HFFc6 (cell line): ENCODE measurements around the gene PDE6C. TPM values are rescaled to one million over a fixed set of nuclear protein-coding genes. Genes with fewer than 3 reads are reported as not detected.

Experiments used
- DNase-seq: peaks from one replicate; pipeline ENCODE4 v3.0.0-alpha.2; 2018
- H3K27ac Mint-ChIP-seq: 2 replicates; pipeline ENCODE4 v1.8.0; 2020; ENCODE audit warnings: mild to moderate bottlenecking, mixed read lengths
- H3K27me3 Mint-ChIP-seq: 2 replicates; pipeline ENCODE4 v1.8.0; 2021; ENCODE audit warnings: mild to moderate bottlenecking, moderate library complexity, mixed read lengths; ENCODE audit not compliant: insufficient read depth
- H3K36me3 Mint-ChIP-seq: 2 replicates; pipeline ENCODE4 v1.8.0; 2021; ENCODE audit warnings: low read depth, mixed read lengths
- H3K4me1 Mint-ChIP-seq: 2 replicates; pipeline ENCODE4 v1.8.0; 2020; ENCODE audit warnings: low read depth, mixed read lengths
- H3K4me3 Mint-ChIP-seq: 2 replicates; pipeline ENCODE4 v1.8.0; 2020; ENCODE audit warnings: mild to moderate bottlenecking, moderate library complexity, mixed read lengths
- H3K9me3 Mint-ChIP-seq: 2 replicates; pipeline ENCODE4 v1.8.0; 2020; ENCODE audit warnings: mild to moderate bottlenecking, mixed read lengths
- total RNA-seq, 6 experiments: library from RNA; stranded (reverse); fragmentation: NEBNext Ultra II Directional; extraction: Animal tissue kit (Norgen Biotek cat#: 25700); gene quantifications; 2 replicates in 1 of 6; 3 replicates in 5 of 6; pipeline ENCODE4 v1.2.3, GENCODE V29; 2021
- TF ChIP-seq, protein P1 (sequence below): fragments of 200-600 bp; sonication (generic); IDR thresholded peaks from 2 replicates; pipeline ENCODE4 v1.5.0; 2021; ENCODE audit warnings: antibody characterized with exemption, mild to moderate bottlenecking

Gene PDE6C
- total RNA-seq, 6 experiments from 2014 or later: not detected

DNA sequence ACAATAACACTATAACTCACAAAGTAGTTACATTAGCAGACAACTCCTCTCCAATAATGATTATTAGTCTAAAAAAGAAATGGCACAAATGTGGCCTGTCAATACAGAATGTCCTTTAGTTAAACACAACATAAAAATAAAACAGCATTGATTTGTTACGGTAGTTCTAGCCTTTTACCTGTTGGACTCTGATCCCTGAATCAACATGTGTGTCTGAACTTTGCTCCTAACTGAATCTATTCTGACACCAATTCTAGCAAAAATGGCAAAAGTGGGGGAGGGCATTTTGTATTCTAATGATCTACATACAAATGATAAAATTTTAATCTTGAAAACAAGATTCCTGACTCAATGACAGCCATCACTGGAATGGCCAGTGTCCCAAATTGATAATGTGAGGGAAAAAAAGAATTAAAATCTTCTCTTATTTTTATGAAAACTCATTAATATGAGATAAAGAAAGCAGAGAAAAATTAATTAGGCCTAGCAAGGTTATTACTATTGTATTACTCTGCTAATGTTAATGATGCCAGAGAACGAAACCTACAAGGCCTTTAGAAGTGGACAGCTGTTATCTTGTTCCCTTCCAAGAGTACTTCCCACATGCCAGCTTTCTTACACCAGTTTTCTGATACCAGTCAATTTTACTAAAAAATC is 59.8 kb downstream of the PDE6C start:
- no peak overlapping the region for H3K4me3 Mint-ChIP-seq
- 0 out of 2 replicates have a peak, but pooled peaks cover 4% of the 10 kb centered on the region for H3K36me3 Mint-ChIP-seq
- TF ChIP-seq, protein P1, sequence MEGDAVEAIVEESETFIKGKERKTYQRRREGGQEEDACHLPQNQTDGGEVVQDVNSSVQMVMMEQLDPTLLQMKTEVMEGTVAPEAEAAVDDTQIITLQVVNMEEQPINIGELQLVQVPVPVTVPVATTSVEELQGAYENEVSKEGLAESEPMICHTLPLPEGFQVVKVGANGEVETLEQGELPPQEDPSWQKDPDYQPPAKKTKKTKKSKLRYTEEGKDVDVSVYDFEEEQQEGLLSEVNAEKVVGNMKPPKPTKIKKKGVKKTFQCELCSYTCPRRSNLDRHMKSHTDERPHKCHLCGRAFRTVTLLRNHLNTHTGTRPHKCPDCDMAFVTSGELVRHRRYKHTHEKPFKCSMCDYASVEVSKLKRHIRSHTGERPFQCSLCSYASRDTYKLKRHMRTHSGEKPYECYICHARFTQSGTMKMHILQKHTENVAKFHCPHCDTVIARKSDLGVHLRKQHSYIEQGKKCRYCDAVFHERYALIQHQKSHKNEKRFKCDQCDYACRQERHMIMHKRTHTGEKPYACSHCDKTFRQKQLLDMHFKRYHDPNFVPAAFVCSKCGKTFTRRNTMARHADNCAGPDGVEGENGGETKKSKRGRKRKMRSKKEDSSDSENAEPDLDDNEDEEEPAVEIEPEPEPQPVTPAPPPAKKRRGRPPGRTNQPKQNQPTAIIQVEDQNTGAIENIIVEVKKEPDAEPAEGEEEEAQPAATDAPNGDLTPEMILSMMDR: no peak
- no peak for DNase-seq
- no peak overlapping the region for H3K27ac Mint-ChIP-seq
- no peaks in the 10 kb centered on the region for H3K4me1 Mint-ChIP-seq
- H3K27me3 Mint-ChIP-seq: no peaks in the 10 kb centered on the region
- no peaks in the 10 kb centered on the region for H3K9me3 Mint-ChIP-seq

DNA sequence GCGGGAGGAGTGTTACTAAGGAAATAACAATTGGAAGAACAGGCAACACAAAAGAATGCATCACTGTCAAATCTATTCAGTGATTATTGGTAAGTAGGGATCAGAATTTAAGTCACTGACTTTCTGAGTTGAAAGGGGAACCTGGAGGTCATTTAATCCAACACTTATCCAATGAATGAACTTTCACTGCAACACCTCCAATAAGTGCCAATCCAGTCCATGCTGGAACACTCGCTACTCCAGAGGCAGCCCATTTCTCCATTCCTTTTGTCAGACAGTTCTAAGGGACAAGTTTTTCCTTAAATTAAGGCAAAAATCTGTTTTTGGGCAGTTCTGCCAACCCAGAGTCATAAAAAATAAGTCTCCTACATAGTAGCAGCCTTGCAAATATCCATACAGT is 60.6 kb downstream of the PDE6C start:
- no peak overlapping the region for H3K4me3 Mint-ChIP-seq
- TF ChIP-seq, protein P1: no peak
- no peaks in the 10 kb centered on the region for H3K27me3 Mint-ChIP-seq
- no peak for DNase-seq
- 0 out of 2 replicates have a peak, but pooled peaks cover 4% of the 10 kb centered on the region for H3K36me3 Mint-ChIP-seq
- H3K9me3 Mint-ChIP-seq: no peaks in the 10 kb centered on the region
- H3K4me1 Mint-ChIP-seq: no peaks in the 10 kb centered on the region
- H3K27ac Mint-ChIP-seq: no peak overlapping the region

DNA sequence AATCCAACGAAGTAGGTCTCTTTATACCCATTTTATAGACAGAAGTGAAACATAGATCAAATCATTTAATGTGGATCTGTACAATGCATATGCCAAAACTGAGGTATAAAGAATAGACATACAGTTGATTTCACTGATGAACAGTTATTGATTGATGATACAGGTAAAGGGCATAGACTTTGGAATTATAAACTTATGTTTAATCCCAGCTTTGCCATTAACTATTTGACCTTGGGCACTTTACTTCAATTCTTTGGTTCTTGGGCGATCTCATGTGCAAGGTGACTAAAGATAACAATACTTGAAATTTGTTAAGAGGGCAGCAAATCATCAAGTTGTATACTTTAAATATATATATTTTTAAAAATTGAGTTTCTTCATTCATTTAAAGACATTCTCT is 61.5 kb downstream of the PDE6C start:
- H3K4me3 Mint-ChIP-seq: no peak overlapping the region
- H3K27ac Mint-ChIP-seq: no peak overlapping the region
- no peaks in the 10 kb centered on the region for H3K9me3 Mint-ChIP-seq
- TF ChIP-seq, protein P1: no peak
- no peaks in the 10 kb centered on the region for H3K4me1 Mint-ChIP-seq
- no peaks in the 10 kb centered on the region for H3K27me3 Mint-ChIP-seq
- no peak for DNase-seq
- 0 out of 2 replicates have a peak, but pooled peaks cover 4% of the 10 kb centered on the region for H3K36me3 Mint-ChIP-seq

DNA sequence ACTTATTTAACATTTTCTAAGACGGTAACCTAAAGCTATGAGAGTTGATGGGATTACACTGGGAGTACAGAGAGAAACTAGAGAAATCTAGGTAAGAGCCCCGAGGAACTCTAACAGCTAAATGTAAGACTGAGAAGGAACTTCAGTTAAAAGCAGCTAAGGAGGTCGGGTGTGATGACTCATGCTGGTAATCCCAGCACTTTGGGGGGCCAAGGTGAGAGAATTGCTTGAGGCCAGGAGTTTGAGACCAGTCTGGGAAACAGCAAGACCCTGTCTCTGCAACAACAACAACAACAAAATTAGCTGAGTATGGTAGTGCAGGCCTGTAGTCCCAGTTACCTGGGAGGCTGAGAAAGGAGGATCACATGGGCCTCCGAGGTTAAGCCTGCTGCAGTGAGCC is 66.0 kb downstream of the PDE6C start:
- no peak overlapping the region for H3K4me3 Mint-ChIP-seq
- TF ChIP-seq, protein P1: no peak
- H3K27me3 Mint-ChIP-seq: no peaks in the 10 kb centered on the region
- no peaks in the 10 kb centered on the region for H3K9me3 Mint-ChIP-seq
- H3K4me1 Mint-ChIP-seq: no peaks in the 10 kb centered on the region
- DNase-seq: no peak
- no peak overlapping the region for H3K27ac Mint-ChIP-seq
- 0 out of 2 replicates have a peak, but pooled peaks cover under 1% of the 10 kb centered on the region for H3K36me3 Mint-ChIP-seq

DNA sequence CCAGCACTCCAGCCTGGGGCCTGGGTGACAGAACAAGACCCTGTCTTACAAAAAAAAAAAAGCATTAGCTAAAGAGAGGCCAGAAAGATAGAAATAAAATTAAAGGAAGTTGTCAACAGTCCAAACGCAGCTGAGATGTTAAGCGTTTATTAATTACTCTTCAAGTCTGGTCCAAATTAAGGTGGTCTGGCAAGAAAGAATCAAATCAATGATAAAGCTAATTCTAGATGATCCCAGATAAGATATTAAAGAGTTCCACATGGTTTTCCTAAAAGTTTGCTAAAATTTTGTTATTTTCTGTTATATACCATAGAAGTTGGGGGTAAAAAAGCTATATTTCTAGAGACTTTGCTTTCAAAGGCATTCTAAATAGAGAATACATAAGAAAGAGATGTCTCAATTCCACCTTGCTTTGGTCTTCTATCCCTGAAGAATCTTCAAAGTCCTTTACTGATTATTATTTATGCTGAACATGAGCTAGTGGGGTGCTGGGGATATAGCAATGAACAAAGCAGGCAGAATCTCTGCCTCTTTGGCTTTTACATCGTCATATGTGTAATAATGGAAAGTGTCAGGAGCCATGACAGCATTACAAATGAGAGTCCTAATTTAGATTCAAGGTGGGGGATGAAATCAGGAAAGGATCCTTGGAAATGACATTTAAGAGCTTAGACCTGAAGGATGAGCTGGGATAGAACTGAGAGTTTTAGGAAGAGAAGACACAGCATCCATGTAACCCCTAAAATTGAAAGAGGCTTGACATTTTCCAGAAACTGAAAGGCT is 66.7 kb downstream of the PDE6C start:
- H3K4me3 Mint-ChIP-seq: no peak overlapping the region
- H3K27ac Mint-ChIP-seq: no peak overlapping the region
- H3K27me3 Mint-ChIP-seq: no peaks in the 10 kb centered on the region
- DNase-seq: no peak
- no peaks in the 10 kb centered on the region for H3K36me3 Mint-ChIP-seq
- H3K9me3 Mint-ChIP-seq: no peaks in the 10 kb centered on the region
- TF ChIP-seq, protein P1: no peak
- H3K4me1 Mint-ChIP-seq: no peaks in the 10 kb centered on the region
